Eye (tissue), 1 donor: ENCODE data around the gene SOX21.
A peak's percentile ranks its signal among the peaks of the same experiment; 100 is the strongest.
"Not testable (repeated sequence)": the region's sequence is repeated elsewhere in the genome, so short reads cannot be mapped to it uniquely, and the experiment has no call there.

Experiments
- DNase-seq: peaks from one replicate; pipeline ENCODE4 v3.0.0-alpha.2; 2015

The SOX21 gene

GRCh38 chr13:94712287-94712811 lies at the start of gene SOX21:
Gene SOX21, minus strand, starts transcription at chr13:94712545. Its CDS starts 496 bp downstream, at chr13:94712049.
- peak; percentile 58 for DNase-seq

GRCh38 chr13:94761407-94761806 lies 49.1 kb upstream of the SOX21 start:
- DNase-seq: no peak

GRCh38 chr13:94759120-94759728 lies 46.9 kb upstream of the SOX21 start:
- no peak for DNase-seq

GRCh38 chr13:94758436-94758960 lies 46.2 kb upstream of the SOX21 start:
- DNase-seq: no peak

GRCh38 chr13:94753327-94753726 lies 41.0 kb upstream of the SOX21 start:
- DNase-seq: peak; percentile 69

- no peak for DNase-seq
Observed at GRCh38 chr13:94749162-94749561, 36.8 kb upstream of the SOX21 start.

GRCh38 chr13:94739235-94739634 lies 26.9 kb upstream of the SOX21 start:
- DNase-seq: no peak

- DNase-seq: no peak
Observed at GRCh38 chr13:94731028-94731427, 18.7 kb upstream of the SOX21 start.

- not testable (repeated sequence) for DNase-seq
Observed at GRCh38 chr13:94729941-94730340, 17.6 kb upstream of the SOX21 start.

GRCh38 chr13:94726425-94726824 lies 14.1 kb upstream of the SOX21 start:
- no peak for DNase-seq

GRCh38 chr13:94722609-94723345 lies 10.4 kb upstream of the SOX21 start:
- DNase-seq: no peak

- not testable (repeated sequence) for DNase-seq
Observed at GRCh38 chr13:94718697-94719096, 6.4 kb upstream of the SOX21 start.

GRCh38 chr13:94717916-94718315 lies 5.6 kb upstream of the SOX21 start:
- no peak for DNase-seq

GRCh38 chr13:94716016-94716415 lies 3.7 kb upstream of the SOX21 start:
- no peak for DNase-seq

GRCh38 chr13:94713561-94714182 lies 1.3 kb upstream of the SOX21 start:
- peak; percentile 38 for DNase-seq

- DNase-seq: peak; percentile 70
Observed at GRCh38 chr13:94712812-94713560, 641 bp upstream of the SOX21 start.

GRCh38 chr13:94711561-94712286 lies 621 bp downstream of the SOX21 start:
- peak; percentile 77 for DNase-seq

- peak; percentile 68 for DNase-seq
Observed at GRCh38 chr13:94710881-94711560, 1.3 kb downstream of the SOX21 start.

GRCh38 chr13:94710065-94710781 lies 2.1 kb downstream of the SOX21 start:
- DNase-seq: peak; percentile 74

- DNase-seq: peak; percentile 72
Observed at GRCh38 chr13:94709001-94709834, 3.1 kb downstream of the SOX21 start.
